Muscle of leg (tissue), 11 donors: ENCODE results near the gene ARMC9. TPM values are rescaled to one million over a fixed set of nuclear protein-coding genes. Genes with fewer than 3 reads are reported as not detected.

Experiments used
- DNase-seq: peaks from one replicate; pipeline ENCODE4 v3.0.0; 2013
- H3K27ac ChIP-seq: one replicate; pipeline ENCODE4 v1.5.1; 2013; ENCODE audit warnings: mild to moderate bottlenecking, low read length, control low read depth
- H3K27me3 ChIP-seq: one replicate; pipeline ENCODE4 v1.6.1; 2013; ENCODE audit warnings: low read length; ENCODE audit not compliant: control insufficient read depth, insufficient read depth
- H3K36me3 ChIP-seq: one replicate; pipeline ENCODE4 v1.6.1; 2013; ENCODE audit warnings: low read length; ENCODE audit not compliant: control insufficient read depth, insufficient read depth
- H3K4me1 ChIP-seq: one replicate; pipeline ENCODE4 v1.6.1; 2013; ENCODE audit warnings: low read length; ENCODE audit not compliant: control insufficient read depth, insufficient read depth
- H3K4me3 ChIP-seq: one replicate; pipeline ENCODE4 v1.5.1; 2013; ENCODE audit warnings: low read length, control low read depth
- H3K9me3 ChIP-seq: replicated peaks from 2 replicates; pipeline ENCODE4 v1.6.1; 2013; ENCODE audit warnings: low read depth, low read length; ENCODE audit not compliant: control insufficient read depth
- WGBS: methylation state at CpG from one replicate; pipeline ENCODE4 v1.1.5; 2013; ENCODE audit warnings: missing lambda C conversion rate; ENCODE audit not compliant: insufficient coverage; 5-methylcytosine and 5-hydroxymethylcytosine counted together
- polyA plus RNA-seq, 8 donors: library from polyadenylated mRNA; unstranded; fragments of 120-200 nt; gene quantifications; one replicate each; pipeline versions ENCODE4 v1.2.1 to v1.2.3, GENCODE V29; 2013; ENCODE audit warnings: inconsistent platforms in 1 of 8, low replicate concordance in 1 of 8; ENCODE audit not compliant: insufficient read length in 8 of 8, insufficient read depth in 1 of 8
- total RNA-seq: library from RNA; stranded (reverse); fragments of 120-200 nt; gene quantifications from one replicate; pipeline ENCODE4 v1.2.4, GENCODE V29; 2013

ARMC9 gene
- total and polyA plus RNA-seq, 9 donors = 3.6 to 9.4 (median 5.3) TPM

- no peak for DNase-seq
- H3K4me1 ChIP-seq = peaks cover 4% of the 10 kb centered on the region
- H3K9me3 ChIP-seq = no peaks in the 10 kb centered on the region
- H3K27me3 ChIP-seq = no peaks in the 10 kb centered on the region
- H3K27ac ChIP-seq = no peak overlapping the region
- WGBS = 79% methylated on average over 2 of the region's 4 CpGs
- no peak overlapping the region for H3K4me3 ChIP-seq
- peaks cover 7% of the 10 kb centered on the region for H3K36me3 ChIP-seq
Measured at GRCh38 chr2:231357931-231358330, 159.5 kb downstream of the ARMC9 start.

GRCh38 chr2:231359441-231359840, 161.0 kb downstream of the ARMC9 start:
- Histone ChIP-seq H3K4me1 (peaks cover 4% of the 10 kb centered on the region), H3K9me3 (no peaks in the 10 kb centered on the region), H3K27me3 (no peaks in the 10 kb centered on the region), H3K36me3 (peaks cover 7% of the 10 kb centered on the region), H3K27ac (no peak overlapping the region), H3K4me3 (no peak overlapping the region)
- 93% methylated on average over 7 of the region's 10 CpGs for WGBS
- no peak for DNase-seq

GRCh38 chr2:231359948-231360347, 161.5 kb downstream of the ARMC9 start:
- Histone ChIP-seq H3K9me3 (no peaks in the 10 kb centered on the region), H3K4me3 (no peak overlapping the region), H3K36me3 (peaks cover 7% of the 10 kb centered on the region), H3K27me3 (no peaks in the 10 kb centered on the region), H3K4me1 (peaks cover 4% of the 10 kb centered on the region), H3K27ac (no peak overlapping the region)
- WGBS = 67% methylated on average over 8 of the region's 11 CpGs
- no peak for DNase-seq

- 74% methylated on average over 9 of the region's 11 CpGs for WGBS
Measured at GRCh38 chr2:231360401-231360800, 162.0 kb downstream of the ARMC9 start.

GRCh38 chr2:231360881-231361371, 162.5 kb downstream of the ARMC9 start:
- Histone ChIP-seq H3K27me3 (no peaks in the 10 kb centered on the region), H3K9me3 (no peaks in the 10 kb centered on the region), H3K36me3 (peaks cover 7% of the 10 kb centered on the region), H3K4me1 (peaks cover 6% of the 10 kb centered on the region), H3K27ac (no peak overlapping the region), H3K4me3 (no peak overlapping the region)
- 84% methylated on average over 7 of the region's 13 CpGs for WGBS
- peak; percentile 50 for DNase-seq

More at GRCh38 chr2:231360401-231360800, 162.0 kb downstream of the ARMC9 start:
- Histone ChIP-seq H3K4me3 (no peak overlapping the region), H3K27me3 (no peaks in the 10 kb centered on the region), H3K9me3 (no peaks in the 10 kb centered on the region), H3K36me3 (peaks cover 7% of the 10 kb centered on the region), H3K4me1 (peaks cover 8% of the 10 kb centered on the region), H3K27ac (no peak overlapping the region)
- DNase-seq = no peak

GRCh38 chr2:231361701-231362554, 163.5 kb downstream of the ARMC9 start:
- Histone ChIP-seq H3K9me3 (no peaks in the 10 kb centered on the region), H3K27me3 (no peaks in the 10 kb centered on the region), H3K4me3 (no peak overlapping the region), H3K36me3 (peaks cover 7% of the 10 kb centered on the region), H3K27ac (peak overlapping the region; percentile 31), H3K4me1 (peaks cover 3% of the 10 kb centered on the region)
- no peak for DNase-seq
- WGBS = 76% methylated on average over 8 of the region's 12 CpGs

- H3K4me3 ChIP-seq = no peak overlapping the region
- WGBS = 86% methylated on average over 7 of the region's 9 CpGs
- peaks cover 7% of the 10 kb centered on the region for H3K36me3 ChIP-seq
- no peak overlapping the region for H3K27ac ChIP-seq
- no peaks in the 10 kb centered on the region for H3K9me3 ChIP-seq
- DNase-seq = no peak
- H3K27me3 ChIP-seq = no peaks in the 10 kb centered on the region
- H3K4me1 ChIP-seq = peaks cover 3% of the 10 kb centered on the region
Measured at GRCh38 chr2:231362555-231363184, 164.2 kb downstream of the ARMC9 start.

- Histone ChIP-seq H3K36me3 (peaks cover 7% of the 10 kb centered on the region), H3K27ac (no peak overlapping the region), H3K27me3 (no peaks in the 10 kb centered on the region), H3K4me3 (no peak overlapping the region), H3K9me3 (no peaks in the 10 kb centered on the region), H3K4me1 (peaks cover 3% of the 10 kb centered on the region)
- 92% methylated on average over 4 of the region's 5 CpGs for WGBS
- no peak for DNase-seq
Measured at GRCh38 chr2:231364061-231364460, 165.6 kb downstream of the ARMC9 start.

GRCh38 chr2:231364961-231365810, 166.8 kb downstream of the ARMC9 start:
- peak; percentile 55 for DNase-seq
- no peak overlapping the region for H3K27ac ChIP-seq
- WGBS = 48% methylated on average over 22 of the region's 22 CpGs

More at GRCh38 chr2:231364961-231365810, 166.8 kb downstream of the ARMC9 start:
- Histone ChIP-seq H3K9me3 (no peaks in the 10 kb centered on the region), H3K4me1 (peaks cover 7% of the 10 kb centered on the region), H3K4me3 (no peak overlapping the region), H3K36me3 (peaks cover 10% of the 10 kb centered on the region), H3K27me3 (no peaks in the 10 kb centered on the region)
